Liver (tissue), 9 donors: Measurements from ENCODE around the gene ZNFX1. TPM values are rescaled to one million over a fixed set of nuclear protein-coding genes. Genes with fewer than 3 reads are reported as not detected.

ENCODE experiments used
- DNase-seq: peaks from one replicate; pipeline ENCODE4 v3.0.0-alpha.2; 2017; ENCODE audit warnings: low spot score
- H3K27ac ChIP-seq, 2 donors: one replicate each; pipeline ENCODE4 v1.7.0; 2013; ENCODE audit warnings: inconsistent platforms in 2 of 2, low read length in 2 of 2, control low read depth in 1 of 2, low read depth in 1 of 2, mild to moderate bottlenecking in 1 of 2
- H3K27me3 ChIP-seq, 4 donors: one replicate each; pipeline versions ENCODE4 v1.6.1 to v1.7.0; 2013; ENCODE audit warnings: low read length in 3 of 4, inconsistent platforms in 1 of 4, mild to moderate bottlenecking in 1 of 4, moderate library complexity in 1 of 4; ENCODE audit not compliant: control insufficient read depth in 4 of 4, insufficient read depth in 4 of 4
- H3K36me3 ChIP-seq, 4 donors: one replicate each; pipeline versions ENCODE4 v1.6.1 to v1.7.0; 2013; ENCODE audit warnings: low read length in 3 of 4, mild to moderate bottlenecking in 3 of 4, low read depth in 1 of 4, moderate library complexity in 1 of 4; ENCODE audit not compliant: control insufficient read depth in 4 of 4, insufficient read depth in 3 of 4
- H3K4me1 ChIP-seq, 4 donors: one replicate each; pipeline versions ENCODE4 v1.6.1 to v1.7.0; 2013; ENCODE audit warnings: low read length in 3 of 4, mild to moderate bottlenecking in 3 of 4, moderate library complexity in 1 of 4; ENCODE audit not compliant: control insufficient read depth in 4 of 4, insufficient read depth in 4 of 4
- H3K4me3 ChIP-seq, 3 donors: one replicate each; pipeline versions ENCODE4 v1.6.1 to v1.7.0; 2013; ENCODE audit warnings: low read length in 3 of 3, control low read depth in 1 of 3, low read depth in 1 of 3, mild to moderate bottlenecking in 1 of 3
- H3K9ac ChIP-seq, 2 donors: one replicate each; pipeline ENCODE4 v1.7.0; 2013; ENCODE audit warnings: low read length in 2 of 2, mild to moderate bottlenecking in 2 of 2, moderate library complexity in 2 of 2, control low read depth in 1 of 2, low read depth in 1 of 2
- H3K9me3 ChIP-seq, 4 donors: one replicate each; pipeline versions ENCODE4 v1.6.1 to v1.7.0; 2013; ENCODE audit warnings: low read length in 3 of 4; ENCODE audit not compliant: control insufficient read depth in 4 of 4
- EGR1 ChIP-seq, 2 donors: IDR thresholded peaks; 2 replicates each; pipeline ENCODE4 v1.6.1; 2016 to 2018; ENCODE audit warnings: antibody characterized with exemption in 2 of 2, low read depth in 2 of 2
- FOXA1 ChIP-seq: IDR thresholded peaks from 2 replicates; pipeline ENCODE4 v1.6.1; 2016; ENCODE audit warnings: antibody characterized with exemption
- FOXA2 ChIP-seq: IDR thresholded peaks from 2 replicates; pipeline ENCODE4 v1.6.1; 2016; ENCODE audit warnings: antibody characterized with exemption
- GABPA ChIP-seq, 2 donors: IDR thresholded peaks in 1 of 2; conservative IDR thresholded peaks in 1 of 2; 2 replicates each; pipeline ENCODE4 v1.6.1; 2016; ENCODE audit warnings: antibody characterized with exemption in 2 of 2, mild to moderate bottlenecking in 1 of 2, moderate library complexity in 1 of 2
- HNF4A ChIP-seq, 2 donors: conservative IDR thresholded peaks; 2 replicates each; pipeline ENCODE4 v1.6.1; 2016; ENCODE audit warnings: antibody characterized with exemption in 2 of 2, mild to moderate bottlenecking in 2 of 2
- HNF4G ChIP-seq: IDR thresholded peaks from 2 replicates; pipeline ENCODE4 v1.6.1; 2016; ENCODE audit warnings: antibody characterized with exemption
- NR2F2 ChIP-seq: IDR thresholded peaks from 2 replicates; pipeline ENCODE4 v1.6.1; 2016; ENCODE audit warnings: antibody characterized with exemption
- RXRA ChIP-seq, 2 donors: IDR thresholded peaks; 2 replicates each; pipeline ENCODE4 v1.6.1; 2017 to 2018; ENCODE audit warnings: antibody characterized with exemption in 2 of 2, mild to moderate bottlenecking in 1 of 2
- TAF1 ChIP-seq: conservative IDR thresholded peaks from 2 replicates; pipeline ENCODE4 v1.6.1; 2016; ENCODE audit warnings: antibody characterized with exemption, mild to moderate bottlenecking
- YY1 ChIP-seq: IDR thresholded peaks from 2 replicates; pipeline ENCODE4 v1.6.1; 2016; ENCODE audit warnings: antibody characterized with exemption, mild to moderate bottlenecking
- WGBS: extraction: QIAGEN DNeasy Blood & Tissue Kit; methylation state at CpG from one replicate; pipeline ENCODE4 v1.1.7; 2013; 5-methylcytosine and 5-hydroxymethylcytosine counted together
- polyA plus RNA-seq, 2 donors: library from polyadenylated mRNA; stranded (reverse) in 1 of 2; unstranded in 1 of 2; fragments of 200-250 nt in 1 of 2; fragments of >200 nt in 1 of 2; fragmentation: Nextera tagmentation in 1 of 2; extraction: Ambion mirVana in 1 of 2; gene quantifications; one replicate each; pipeline versions ENCODE4 v1.2.1 to v1.2.3, GENCODE V29; 2013 to 2015
- total RNA-seq, 2 donors: library from RNA; depleted of rRNA; stranded (reverse); fragments of >200 nt; gene quantifications; one replicate each; pipeline ENCODE4 v1.2.3, GENCODE V29; 2014
- TF ChIP-seq, protein P1 (sequence below): fragments of 150-350 bp; IDR thresholded peaks from 2 replicates; pipeline ENCODE4 v1.5.1; 2017; ENCODE audit warnings: improper control_type of control experiment, low read depth, low read length; ENCODE audit not compliant: missing input control
- TF ChIP-seq, protein P2 (sequence below): IDR thresholded peaks from 2 replicates; pipeline ENCODE4 v1.6.1; 2016; ENCODE audit warnings: antibody characterized with exemption
- TF ChIP-seq, protein P3 (sequence below): IDR thresholded peaks from 2 replicates; pipeline ENCODE4 v1.6.1; 2016; ENCODE audit warnings: antibody characterized with exemption
- TF ChIP-seq, protein P4 (sequence below): IDR thresholded peaks from 2 replicates; pipeline ENCODE4 v1.6.1; 2016; ENCODE audit warnings: antibody characterized with exemption
- donor health status: healthy.
- donor health status: healthy.
- donor health status: healthy.
- donor health status: healthy.
- donor health status: healthy.

The ZNFX1 gene
- total and polyA plus RNA-seq, 4 donors: 6.9 to 16.1 (median 8.7) TPM

DNA sequence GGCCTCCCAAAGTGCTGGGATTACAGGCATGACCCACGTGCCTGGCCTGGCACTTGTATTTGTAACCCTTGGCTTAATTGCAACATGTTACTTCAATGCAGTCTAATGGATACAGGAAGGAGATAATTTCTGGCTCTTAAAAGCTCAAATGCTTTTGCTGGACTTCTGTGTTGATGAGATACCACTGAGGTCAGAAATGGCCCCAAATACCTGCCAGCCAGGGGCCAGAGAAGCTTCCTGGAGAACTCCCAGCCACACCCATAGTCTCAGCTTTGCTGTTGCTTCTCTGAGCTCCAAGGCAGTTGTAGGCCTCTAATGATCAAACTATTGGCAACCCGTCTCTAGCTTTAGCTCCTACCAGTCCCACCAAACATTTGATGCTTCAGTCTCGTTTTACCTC is 14.2 kb upstream of the ZNFX1 start:
- Histone ChIP-seq H3K9ac (no peak overlapping the region), H3K27me3 (no peaks in the 10 kb centered on the region), H3K4me1 (no peaks in the 10 kb centered on the region), H3K4me3 (no peak overlapping the region), H3K9me3 (peaks cover 0 to 3% (median 2%) of the 10 kb centered on the region in 4 donors), H3K27ac (no peak overlapping the region), H3K36me3 (peaks cover 16 to 46% (median 39%) of the 10 kb centered on the region in 4 donors)
- no peak for DNase-seq
- no peak for TF ChIP-seq YY1
- TF ChIP-seq, protein P1, sequence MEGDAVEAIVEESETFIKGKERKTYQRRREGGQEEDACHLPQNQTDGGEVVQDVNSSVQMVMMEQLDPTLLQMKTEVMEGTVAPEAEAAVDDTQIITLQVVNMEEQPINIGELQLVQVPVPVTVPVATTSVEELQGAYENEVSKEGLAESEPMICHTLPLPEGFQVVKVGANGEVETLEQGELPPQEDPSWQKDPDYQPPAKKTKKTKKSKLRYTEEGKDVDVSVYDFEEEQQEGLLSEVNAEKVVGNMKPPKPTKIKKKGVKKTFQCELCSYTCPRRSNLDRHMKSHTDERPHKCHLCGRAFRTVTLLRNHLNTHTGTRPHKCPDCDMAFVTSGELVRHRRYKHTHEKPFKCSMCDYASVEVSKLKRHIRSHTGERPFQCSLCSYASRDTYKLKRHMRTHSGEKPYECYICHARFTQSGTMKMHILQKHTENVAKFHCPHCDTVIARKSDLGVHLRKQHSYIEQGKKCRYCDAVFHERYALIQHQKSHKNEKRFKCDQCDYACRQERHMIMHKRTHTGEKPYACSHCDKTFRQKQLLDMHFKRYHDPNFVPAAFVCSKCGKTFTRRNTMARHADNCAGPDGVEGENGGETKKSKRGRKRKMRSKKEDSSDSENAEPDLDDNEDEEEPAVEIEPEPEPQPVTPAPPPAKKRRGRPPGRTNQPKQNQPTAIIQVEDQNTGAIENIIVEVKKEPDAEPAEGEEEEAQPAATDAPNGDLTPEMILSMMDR: no peak
- TF ChIP-seq TAF1: no peak
- TF ChIP-seq GABPA (IDR thresholded peaks at IDR 0.05 in 1 of 2, conservative IDR thresholded peaks at IDR 0.05 in 1 of 2): no peak
- no peak for TF ChIP-seq NR2F2
- TF ChIP-seq EGR1 (IDR thresholded peaks at IDR 0.05; ENCODE audit: low read depth in 2 of 2): no peak
- TF ChIP-seq FOXA1: no peak
- no peak for TF ChIP-seq FOXA2
- TF ChIP-seq HNF4G: no peak
- TF ChIP-seq, protein P2, sequence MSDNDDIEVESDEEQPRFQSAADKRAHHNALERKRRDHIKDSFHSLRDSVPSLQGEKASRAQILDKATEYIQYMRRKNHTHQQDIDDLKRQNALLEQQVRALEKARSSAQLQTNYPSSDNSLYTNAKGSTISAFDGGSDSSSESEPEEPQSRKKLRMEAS: no peak
- TF ChIP-seq, protein P3, sequence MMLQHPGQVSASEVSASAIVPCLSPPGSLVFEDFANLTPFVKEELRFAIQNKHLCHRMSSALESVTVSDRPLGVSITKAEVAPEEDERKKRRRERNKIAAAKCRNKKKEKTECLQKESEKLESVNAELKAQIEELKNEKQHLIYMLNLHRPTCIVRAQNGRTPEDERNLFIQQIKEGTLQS: no peak
- WGBS: 67% methylated on average over 3 of the region's 3 CpGs

DNA sequence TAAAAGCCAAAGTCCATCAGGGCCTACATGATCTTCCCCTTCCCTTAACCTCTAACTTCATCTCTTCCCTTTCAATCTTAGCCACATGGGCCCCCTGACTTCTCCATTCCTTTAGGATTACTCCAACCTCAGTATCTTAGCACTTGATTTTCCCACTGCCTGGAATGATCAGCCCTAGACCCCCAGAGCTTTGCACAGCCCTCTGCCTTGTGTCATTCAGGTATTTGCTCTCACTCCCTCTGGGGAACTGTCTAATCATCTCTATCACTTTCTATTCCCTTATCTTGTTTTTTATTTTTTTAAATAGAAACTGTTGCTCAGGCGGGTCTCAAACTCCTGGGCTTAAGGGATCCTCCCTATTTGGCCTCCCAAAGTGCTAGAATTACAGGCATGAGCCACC is 13.3 kb upstream of the ZNFX1 start:
- Histone ChIP-seq H3K4me3 (no peak overlapping the region), H3K9me3 (peaks cover 0 to 10% (median 9%) of the 10 kb centered on the region in 4 donors), H3K27ac (no peak overlapping the region), H3K4me1 (no peaks in the 10 kb centered on the region), H3K27me3 (no peaks in the 10 kb centered on the region), H3K36me3 (peaks cover 18 to 54% (median 47%) of the 10 kb centered on the region in 4 donors), H3K9ac (no peak overlapping the region)
- no peak for DNase-seq
- 94% methylated on average over 1 of the region's 1 CpG for WGBS
- TF ChIP-seq RXRA (IDR thresholded peaks at IDR 0.05) (no peak), HNF4A (conservative IDR thresholded peaks at IDR 0.05) (no peak), EGR1 (IDR thresholded peaks at IDR 0.05; ENCODE audit: low read depth in 2 of 2) (no peak), TAF1 (no peak), GABPA (IDR thresholded peaks at IDR 0.05 in 1 of 2, conservative IDR thresholded peaks at IDR 0.05 in 1 of 2) (no peak), YY1 (no peak)
- TF ChIP-seq, protein P2: no peak
- TF ChIP-seq, protein P4, sequence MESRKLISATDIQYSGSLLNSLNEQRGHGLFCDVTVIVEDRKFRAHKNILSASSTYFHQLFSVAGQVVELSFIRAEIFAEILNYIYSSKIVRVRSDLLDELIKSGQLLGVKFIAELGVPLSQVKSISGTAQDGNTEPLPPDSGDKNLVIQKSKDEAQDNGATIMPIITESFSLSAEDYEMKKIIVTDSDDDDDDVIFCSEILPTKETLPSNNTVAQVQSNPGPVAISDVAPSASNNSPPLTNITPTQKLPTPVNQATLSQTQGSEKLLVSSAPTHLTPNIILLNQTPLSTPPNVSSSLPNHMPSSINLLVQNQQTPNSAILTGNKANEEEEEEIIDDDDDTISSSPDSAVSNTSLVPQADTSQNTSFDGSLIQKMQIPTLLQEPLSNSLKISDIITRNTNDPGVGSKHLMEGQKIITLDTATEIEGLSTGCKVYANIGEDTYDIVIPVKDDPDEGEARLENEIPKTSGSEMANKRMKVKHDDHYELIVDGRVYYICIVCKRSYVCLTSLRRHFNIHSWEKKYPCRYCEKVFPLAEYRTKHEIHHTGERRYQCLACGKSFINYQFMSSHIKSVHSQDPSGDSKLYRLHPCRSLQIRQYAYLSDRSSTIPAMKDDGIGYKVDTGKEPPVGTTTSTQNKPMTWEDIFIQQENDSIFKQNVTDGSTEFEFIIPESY: no peak
- TF ChIP-seq, protein P1: no peak
